Fibroblast of skin of back (primary cell): ENCODE measurements around the gene RTL10.
A peak's percentile ranks its signal among the peaks of the same experiment; 100 is the strongest.

Experiments used
- DNase-seq: peaks from one replicate; pipeline ENCODE4 v3.0.0-alpha.2; 2013

The RTL10 gene

DNA sequence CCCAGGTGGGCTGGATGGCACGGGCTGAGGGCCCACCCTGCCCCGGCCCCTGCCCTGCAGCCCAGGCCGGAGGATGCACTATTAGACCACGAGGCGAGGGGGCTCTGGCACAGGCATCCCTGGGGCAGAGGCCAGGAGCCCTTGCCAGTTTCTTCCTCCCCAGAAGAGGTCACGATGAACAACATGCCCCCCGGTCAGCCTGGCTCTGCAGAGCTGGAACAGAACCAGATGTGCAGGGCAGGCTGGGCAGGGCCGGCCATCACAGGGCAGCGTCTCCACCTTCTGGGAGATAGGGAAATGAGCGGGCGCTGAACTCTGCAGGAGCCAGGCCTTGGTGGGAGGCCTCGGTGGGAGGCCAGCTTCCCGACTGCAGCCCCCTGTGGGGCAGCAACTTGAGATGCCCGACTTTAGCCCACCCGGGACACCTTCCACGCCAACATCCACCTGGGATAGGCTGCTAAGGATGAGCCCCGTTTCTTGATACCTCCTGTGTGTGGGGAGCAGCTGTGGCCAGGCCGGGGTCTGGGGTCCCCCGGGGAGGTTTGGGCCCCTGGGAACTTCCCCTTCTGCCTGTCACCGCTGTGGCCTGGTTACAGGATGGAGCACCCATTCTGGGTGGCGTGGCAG, 21.8 kb upstream of the RTL10 start:
- DNase-seq = no peak

DNA sequence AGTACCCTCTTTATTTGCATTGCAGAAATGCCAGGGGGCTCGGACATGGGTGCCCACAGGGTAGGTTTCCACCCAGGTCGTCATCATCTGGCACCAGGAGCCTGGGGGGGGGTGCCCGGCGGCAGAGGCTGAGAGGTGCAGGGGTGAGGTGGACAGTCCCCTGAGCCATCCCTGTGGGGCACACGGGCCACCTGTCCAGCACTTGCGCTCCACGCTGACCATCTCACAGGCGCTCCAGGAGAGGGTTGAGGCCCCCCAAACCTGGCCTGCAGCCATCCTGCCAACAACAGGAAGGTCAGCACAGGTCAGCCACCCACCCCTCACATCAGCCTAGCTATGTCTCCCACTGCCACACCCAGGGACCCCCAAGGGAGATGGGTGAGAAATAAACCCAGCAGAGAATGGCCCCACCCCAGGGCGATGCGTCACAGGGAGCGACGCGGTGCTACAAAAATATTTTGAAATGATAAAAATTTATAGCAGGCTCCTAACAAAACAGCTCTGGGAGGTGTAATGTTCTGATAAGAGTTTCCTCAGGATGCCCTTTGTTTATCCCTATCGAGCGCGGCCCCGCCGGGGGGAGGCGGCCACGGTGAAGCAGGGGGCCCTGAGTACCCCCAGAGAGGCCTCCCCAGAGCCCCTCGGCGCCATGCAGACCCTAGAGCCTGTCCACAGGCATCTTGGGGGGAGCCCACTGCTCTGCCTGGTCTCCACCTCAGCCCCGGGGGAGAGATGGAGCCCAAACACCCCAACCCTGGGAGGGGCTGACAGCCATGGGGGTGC, 21.0 kb upstream of the RTL10 start:
- peak; percentile 45 for DNase-seq

DNA sequence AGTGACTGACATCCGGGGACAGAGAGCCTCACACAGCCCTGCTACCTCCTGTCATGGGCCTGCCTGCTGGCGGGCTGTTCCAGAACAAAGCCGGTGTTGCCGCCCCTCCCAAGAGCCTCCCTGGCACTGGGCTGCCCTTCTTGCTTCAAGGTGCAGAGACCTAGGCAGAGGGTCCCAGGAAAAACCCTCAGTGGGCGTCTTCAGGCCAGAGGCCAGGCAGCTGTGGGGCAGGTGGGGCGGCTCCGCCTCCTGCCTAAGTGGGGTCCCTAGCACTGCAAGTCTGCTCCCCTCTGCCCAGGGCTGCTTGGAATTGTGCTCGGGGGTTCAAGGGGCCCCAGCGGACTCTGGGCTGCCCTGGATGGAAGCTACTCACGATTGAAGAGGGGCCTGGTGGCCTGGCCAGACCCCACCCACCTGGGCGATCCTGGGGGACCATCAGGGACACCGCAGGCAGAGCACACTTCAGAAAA, 20.4 kb upstream of the RTL10 start:
- no peak for DNase-seq

DNA sequence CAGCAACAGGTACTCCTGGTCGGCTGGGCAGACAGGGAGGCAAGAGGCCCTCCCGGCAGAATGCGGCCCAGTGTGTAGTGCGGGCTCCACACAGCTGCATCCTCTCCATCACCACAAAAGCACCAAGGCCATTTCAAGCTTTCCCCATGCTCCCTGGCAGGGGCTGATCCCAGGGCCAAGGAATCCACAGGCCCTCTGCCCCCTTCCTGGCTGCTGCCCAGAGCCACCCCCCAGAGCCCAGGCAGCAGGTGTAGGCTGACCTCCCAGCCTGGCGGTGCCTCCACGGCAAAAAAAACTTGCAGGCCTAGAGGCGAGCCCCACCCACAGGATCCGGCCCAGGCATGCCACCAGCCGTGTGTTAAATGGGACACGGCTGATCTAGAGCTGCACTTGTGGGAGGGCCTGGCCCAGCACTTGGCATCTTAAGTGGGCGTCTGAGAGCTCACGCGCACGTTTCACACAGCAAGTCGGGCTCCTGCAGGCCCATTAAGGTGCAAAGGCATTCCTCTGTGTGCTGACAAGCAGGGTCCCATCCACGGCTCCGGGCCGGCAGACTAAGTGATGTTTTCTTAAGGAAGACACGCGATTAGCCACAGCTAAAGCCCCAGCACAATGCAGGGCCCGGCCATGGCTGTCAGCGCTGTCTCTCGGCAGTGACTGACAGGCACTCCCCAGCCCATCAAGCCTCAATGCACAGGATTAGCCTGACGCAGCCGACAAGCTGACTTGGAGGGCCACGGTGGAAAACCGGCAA, 19.8 kb upstream of the RTL10 start:
- no peak for DNase-seq

DNA sequence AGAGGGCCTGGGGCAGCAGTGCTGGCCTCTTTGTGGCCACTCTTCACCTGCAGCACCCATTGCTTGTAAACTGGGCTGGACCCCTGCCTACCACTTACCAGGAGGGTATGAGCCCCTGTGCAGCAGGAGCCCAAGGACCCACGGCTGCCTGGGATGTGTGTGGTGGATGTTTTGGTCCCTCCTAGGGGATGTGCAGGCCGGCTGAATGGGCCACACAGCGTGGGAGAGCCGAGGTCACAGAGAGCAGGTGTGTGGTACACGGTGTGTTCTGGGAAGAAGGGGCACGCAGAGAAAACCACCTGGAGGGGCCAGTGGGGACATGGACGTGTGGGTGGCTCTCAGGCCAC, 19.3 kb upstream of the RTL10 start:
- DNase-seq = no peak

DNA sequence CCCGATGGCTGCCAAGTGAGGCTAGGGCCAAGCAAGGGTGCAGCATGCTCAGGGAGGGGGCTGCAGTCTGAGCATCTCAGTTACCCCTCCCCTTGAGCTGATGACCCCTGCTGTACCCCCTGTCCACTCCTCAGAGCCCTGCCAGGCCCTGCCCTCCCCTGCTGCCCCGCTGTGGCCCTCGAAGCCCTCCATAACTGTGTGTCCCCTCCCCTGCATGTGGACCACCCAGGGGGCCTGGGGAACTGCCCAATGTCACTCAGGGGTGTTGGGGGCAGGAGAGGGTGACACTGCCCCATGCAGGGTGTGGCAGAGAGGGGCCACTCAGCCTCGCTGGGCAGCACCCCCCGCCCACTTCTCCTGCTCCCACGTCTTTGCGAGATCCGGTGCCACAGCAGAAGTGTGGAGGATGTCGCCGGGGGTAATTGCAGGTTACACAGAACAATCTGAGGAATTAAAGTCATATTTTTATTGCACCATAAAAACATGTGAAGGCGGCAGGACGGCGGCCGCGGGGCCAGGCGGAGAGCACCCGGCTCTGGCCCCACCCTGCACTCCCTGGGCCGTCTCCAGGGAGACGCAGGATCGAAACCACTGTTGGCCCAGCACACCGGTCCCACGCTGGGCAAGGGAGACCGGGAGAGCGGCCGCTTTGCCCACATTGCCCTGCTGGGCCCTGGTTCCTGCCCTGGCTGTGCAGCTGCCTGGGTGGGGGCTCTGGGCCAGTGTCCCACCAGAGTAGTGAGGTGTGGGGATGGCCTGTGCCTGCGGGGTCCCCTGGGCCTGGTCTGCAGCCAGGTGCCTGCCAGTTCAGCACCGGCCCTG, 18.7 kb upstream of the RTL10 start:
- no peak for DNase-seq

DNA sequence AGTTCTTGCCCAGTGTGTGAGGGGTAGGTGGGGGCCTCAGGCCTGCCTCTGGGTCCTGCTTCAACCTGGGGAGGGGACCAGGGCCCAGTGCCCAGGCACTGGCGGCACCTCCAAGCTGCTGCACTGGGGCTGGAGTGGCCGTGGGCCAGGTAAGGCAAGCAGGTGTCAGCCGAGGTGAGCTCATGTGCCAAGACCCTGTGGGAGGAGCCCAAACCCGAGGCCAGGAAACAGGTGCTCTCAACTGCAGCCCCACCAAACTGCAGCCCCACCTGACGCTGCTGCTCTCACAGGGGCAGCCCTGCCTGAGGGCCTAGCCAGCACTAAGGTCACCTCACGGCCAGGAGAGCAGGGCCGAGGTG, 18.1 kb upstream of the RTL10 start:
- DNase-seq = no peak

DNA sequence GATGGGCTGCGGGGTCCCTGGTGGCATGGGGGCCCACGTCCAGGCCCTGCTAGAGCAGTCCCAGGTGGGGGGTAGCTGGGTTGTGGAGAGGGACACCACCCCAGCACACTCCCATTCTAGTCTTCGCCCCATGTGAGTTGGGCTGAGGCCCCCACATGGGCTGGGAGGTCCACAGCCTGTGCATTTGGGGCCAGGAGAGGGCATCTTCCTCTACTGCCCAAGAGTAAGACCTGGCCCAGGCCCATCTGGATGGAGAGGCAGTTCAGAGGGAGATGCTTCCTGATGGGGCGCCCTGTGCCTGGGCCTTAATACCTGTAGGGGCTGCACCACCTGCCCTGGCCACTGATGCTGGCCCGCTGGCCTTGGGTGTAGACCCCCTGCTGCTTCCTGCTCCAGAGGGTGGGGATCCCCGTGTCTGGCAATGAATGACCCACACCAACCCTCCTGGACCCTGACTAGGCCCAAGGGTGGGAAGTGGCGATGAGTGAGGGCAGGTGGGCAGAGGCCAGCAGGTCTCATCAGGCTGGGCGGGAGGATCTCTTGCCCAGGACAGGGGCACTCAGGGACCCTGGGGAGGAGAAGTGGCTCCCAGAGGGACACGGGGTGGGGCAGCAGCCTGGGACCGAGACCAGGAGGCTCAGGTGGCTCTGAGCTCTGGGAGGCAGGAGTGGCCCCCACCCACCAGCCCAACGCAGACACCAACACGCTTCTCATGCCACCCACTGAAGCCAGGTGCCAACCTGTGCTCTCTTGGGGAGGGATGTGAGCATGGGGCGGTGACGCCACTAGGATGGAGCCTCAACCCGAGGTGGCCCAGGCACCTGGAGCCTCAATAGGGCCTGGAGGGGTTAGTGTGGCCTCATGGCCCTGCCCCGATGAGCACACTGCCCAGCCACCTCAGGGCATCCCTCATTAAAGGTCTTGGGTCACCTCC, 17.4 kb upstream of the RTL10 start:
- DNase-seq = no peak

DNA sequence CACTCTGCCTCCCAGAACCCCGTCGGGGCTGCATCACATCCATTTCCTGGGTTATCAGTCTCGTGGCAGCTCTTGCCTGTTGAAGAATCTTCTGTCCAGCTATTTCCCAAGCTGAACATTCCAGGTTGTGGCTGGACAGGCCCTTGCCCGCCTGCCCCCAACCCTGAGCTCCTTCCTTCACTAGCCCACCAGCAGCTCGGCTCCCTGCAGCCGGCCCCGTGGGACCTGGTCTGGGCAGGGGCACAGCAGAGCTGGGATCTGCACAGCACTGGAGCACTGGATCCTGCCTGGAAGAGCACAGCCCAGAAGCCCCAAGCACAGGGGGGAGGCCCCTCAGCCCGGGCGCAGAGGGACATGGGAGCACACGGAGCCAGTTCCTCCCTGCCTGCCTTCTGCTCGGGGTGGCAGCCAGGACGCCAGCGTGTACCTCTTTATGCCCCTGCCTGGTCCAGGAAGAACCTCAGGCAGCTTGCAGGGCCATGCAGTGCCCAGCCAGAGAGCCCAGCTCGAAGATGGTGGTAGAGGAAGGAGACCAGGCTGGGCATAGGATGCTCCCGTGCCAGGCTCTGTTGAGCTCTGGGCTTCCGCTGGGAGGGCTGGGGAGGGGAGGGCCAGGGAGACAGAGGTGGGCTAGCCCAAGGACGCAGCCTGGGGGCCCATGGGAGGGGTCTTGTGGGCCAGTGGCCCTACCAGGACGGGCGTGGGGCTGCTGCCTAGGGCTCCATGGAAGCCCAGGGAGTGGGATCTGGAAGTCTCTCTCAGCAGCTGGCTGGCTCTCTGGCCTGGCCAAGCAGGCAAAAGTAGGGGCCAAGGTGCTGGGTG, 16.6 kb upstream of the RTL10 start:
- no peak for DNase-seq

DNA sequence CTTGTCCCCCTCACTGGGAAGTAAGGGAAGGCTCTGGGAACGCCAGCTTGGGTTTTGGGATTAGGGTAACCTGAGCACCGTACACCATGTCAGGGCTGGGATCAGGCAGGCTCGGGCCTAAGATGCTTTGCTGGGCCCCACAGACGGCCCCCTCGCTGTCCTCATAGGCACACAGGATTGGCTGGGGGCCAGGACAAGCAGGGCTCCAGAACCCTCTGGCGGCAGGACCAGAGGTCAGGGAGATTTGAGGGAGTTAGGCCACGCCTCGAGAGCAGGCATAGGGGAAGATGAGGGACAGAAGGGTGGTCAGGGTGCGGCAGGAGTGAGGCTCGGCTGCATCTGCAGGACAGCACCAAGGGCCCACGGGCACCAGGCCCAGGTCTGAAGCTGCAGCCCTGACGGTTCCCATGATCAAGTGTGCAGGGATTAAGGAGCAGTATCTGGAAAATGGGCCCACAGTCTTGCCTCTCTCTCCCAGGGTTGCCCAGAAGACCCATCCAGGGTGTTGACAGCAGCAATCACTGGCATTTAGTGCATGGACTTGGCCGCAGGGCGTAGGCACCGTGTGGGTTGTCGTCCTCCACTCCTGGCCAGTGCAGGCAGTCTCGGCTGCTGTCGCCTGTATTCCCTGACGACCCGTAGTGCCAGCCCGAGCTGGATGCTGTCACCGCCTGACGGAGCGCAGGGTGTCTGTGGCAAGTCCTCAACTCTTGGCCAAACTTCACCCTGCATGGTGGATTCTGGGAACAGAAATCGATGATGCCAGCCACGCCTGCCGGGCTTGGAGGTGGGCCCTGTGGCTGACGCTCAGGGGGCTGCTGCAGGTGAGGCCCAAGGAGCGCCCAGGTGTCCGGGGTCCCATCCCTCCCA, 15.7 kb upstream of the RTL10 start:
- DNase-seq = no peak

DNA sequence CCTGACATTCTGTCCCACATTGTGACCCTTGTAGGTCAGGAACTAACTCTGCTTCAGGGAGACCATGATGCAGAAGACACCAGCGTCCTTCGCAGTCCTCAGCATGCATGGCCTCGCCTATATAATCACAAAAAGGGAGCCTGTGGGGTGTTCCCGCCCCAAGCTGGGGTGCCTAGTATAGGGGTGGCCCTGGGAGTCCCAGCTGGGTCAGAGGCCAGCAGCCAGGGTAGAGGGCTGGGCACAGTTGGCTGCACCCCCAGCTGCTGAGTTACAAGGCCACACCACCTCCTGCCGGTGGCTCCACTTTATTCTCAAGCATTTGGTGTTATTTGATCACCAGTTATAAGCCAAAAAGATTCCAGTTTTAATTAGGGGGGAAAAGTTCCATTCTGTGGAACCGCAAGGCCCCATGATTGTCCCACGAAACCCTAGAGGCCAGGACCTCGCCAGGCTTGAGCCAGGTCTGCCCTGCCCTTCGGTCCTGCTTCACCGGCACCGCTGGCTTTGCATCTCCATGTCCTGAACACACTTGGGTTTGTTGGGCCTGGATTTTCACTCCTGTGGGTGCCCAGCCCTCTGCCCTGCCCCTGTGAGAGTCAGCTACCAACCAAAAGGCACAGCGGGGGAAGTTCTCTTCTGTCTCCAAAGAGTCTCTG, 15.0 kb upstream of the RTL10 start:
- no peak for DNase-seq

DNA sequence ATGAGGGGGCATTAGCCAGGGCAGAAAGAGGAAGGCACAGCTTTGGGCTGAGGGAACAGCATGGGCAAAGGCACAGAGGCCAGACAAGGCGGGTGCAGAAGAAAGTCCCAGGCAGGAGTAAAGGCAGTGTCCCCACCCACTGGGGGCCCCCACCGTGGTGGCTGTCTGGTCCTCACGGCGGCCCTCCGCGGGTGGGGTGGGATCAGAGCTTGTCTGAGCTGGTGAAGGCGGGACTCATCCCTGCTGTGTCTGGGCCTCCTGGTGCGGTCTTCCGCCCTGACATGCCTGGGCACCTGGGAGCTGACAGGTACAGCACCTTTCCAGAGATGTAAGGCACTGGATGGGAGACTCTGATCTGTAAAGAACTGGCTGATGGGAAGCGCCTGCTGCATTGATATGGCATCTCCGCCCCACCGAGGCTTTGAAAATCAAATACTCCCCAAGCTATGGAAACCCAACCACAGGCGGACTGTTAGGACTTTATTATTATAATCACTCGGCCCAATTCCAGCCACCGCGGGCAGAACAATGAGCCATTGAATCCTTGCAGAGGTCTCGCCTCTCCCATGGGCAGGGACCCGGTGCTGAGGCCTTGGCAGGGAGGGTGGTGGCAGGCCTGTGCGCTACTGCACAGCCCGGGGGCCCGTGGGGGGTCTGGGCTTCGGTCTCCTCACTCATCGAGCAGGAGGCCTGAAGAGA, 14.2 kb upstream of the RTL10 start:
- DNase-seq = no peak

DNA sequence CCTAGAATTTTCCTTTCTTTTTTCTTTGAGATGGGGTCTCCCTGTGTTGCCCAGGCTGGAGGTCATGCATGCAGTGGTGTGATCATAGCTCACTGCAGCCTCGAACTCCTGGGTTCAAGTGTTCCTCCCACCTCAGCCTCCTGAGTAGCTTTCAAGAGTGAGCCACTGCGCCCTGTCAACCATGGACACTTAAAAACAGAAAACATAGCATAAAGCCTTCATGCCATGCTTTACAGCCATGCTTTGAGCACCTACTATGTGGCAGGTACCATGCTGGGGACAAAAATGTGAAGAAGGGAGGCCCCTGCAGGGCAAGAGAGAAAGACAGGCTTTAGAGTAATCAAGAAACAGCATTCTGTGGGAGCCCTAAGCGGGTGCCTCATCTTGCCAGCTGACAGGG, 13.7 kb upstream of the RTL10 start:
- DNase-seq = no peak

DNA sequence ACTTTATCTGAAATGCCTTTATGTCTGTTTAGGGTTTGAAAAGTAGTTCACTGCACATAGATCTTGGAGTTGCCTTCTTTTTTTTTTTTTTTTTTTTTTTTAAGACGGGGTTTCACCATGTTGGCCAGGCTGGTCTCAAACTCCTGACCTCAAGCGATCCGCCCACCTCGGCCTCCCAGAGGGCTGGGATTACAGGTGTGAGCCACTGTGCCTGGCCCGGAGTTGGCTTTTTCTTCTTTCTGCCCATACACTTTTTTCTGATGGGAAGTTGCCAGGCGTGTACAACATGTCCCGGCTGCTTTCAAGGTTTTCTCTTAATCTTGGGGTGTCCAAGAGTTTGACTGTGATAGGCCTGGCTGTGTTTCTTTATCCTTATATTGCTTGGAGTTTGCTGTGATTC, 12.9 kb upstream of the RTL10 start:
- DNase-seq = no peak

DNA sequence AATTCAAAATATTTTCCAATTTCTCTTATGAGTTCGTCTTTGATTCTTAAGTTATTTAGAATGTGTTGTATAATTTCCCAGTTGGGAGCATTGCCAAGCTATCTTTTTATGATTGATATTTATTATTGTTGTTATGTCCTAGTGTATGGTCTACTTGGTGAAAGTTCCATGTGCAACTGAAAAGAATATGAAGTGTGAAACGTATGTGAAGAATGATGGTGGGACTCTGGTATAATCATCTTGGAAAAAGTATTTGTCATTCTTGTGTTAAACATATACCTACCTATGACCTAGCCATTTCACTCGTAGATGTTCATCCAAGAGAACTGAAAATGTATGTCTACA, 12.0 kb upstream of the RTL10 start:
- DNase-seq = no peak

DNA sequence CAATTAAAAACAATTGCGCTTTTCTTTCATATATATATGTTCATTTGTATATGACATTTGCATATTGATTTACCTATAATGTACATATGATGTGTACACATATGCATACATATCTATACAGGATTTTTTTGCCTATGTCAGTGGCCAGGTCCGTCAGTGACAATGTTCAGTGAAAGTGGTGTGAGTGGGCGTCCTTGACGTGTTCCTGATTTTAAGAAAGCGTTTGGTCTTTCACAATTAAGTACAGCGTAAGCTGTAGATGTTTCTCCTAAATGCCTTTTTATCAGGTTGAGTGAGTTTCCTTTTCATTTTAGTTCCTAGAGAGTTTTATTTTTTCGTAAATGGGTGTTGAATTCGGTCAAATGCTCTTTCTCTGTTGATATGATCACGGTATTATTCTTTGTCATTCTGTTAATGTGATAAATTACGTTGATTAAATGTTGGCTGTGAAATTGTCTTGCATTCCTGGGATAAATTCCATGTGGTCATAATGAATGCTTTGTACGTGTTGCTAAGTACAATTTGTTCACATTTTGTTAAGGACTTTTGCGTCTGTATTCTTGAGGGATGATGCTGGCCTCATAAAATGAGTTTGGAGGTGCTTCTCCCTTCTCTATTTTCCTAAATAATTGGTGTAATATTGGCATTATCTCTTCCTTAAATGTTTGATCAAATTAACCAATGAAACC, 10.6 kb upstream of the RTL10 start:
- no peak for DNase-seq

DNA sequence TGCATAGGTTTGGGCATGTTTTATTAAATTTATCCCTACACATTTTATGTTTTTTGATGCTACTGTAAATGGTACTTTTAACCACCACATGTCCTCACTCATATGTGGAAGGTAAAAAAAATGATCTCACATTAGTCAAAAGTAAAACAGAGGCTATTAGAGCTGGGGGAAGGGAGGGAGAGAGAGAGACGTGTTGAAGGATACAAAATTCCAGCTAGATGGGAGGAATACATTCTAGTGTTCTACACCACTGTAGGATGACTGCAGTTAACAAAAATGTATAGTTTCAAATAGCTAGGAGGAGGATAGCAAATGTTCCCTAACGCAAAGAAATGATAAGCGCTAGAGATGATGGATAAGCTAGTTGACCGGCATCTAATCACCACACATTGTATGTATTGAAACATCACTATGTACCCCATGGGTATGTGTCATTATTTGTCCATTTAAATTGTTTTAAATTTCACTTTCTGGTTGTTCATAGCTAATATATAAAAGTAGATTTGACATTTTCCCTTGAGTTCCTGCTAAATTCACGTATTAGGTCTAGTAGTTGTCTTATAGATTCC, 9.9 kb upstream of the RTL10 start:
- peak; percentile 50 for DNase-seq

DNA sequence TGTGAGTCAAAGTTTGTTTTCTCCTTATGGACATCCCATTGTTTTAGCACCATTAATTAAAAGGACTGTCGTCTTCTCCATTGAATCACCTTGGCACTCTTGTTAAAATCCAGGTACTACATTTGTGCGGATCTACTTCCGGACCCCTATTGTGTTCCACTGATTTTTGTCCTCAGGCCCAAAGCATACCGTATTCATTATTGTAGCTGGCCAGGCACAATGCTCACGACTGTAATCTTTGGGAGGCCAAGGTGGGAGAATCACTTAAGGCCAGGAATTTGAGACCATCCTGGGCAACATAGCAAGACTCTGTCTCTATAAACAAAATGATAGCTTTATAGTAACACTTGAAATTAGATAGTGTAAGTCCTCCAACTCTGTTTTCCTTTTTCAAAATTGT, 8.9 kb upstream of the RTL10 start:
- no peak for DNase-seq
